ENCODE measurements around the gene GRIK1.

GRIK1 gene

DNA sequence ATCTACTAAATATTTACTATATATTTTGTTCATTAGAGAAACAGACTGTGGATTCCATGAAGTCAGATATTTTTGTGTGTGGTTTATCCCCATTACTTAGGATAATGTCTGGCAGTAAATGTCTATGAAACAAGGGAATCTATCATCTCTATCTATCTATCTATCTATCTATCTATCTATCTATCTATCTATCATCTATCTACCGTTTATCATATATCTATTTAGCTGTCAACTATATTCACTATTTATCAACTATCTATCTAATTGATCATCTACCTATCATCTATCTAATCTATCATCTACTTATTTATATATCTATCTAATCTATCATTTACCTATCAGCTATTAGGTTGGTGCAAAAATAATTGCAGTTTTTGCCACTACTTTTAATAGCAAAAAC is 255.7 kb downstream of the GRIK1 start:
- Histone ChIP-seq H3K4me1 (ENCODE audit: control insufficient read depth, insufficient read depth, low read length) (no peaks in the 10 kb centered on the region), H3K36me3 (ENCODE audit: control insufficient read depth in 2 of 2, insufficient read depth in 1 of 2, low read length in 2 of 2) (no peaks in the 10 kb centered on the region), H3K27ac (ENCODE audit: extremely low read depth, low read depth, low read length) (no peak overlapping the region), H3K9me3 (ENCODE audit: control insufficient read depth, insufficient read depth, low read depth, low read length) (no peaks in the 10 kb centered on the region), H3K4me3 (ENCODE audit: low read depth, low read length) (no peak overlapping the region)
- POLR2A ChIA-PET: no interaction called here
- TF ChIP-seq SETDB1 (IDR thresholded peaks at IDR 0.05; ENCODE audit: insufficient read length, low read length) (no peak), ZNF157 (tag by site-specific recombination; IDR thresholded peaks at IDR 0.05) (no peak), ZNF335 (tag by site-specific recombination; conservative IDR thresholded peaks at IDR 0.05) (no peak), ZNF174 (tag by site-specific recombination; IDR thresholded peaks at IDR 0.05) (no peak), BCL11B (tag by site-specific recombination; IDR thresholded peaks at IDR 0.05; ENCODE audit: low read depth) (no peak), ZNF394 (tag by site-specific recombination; IDR thresholded peaks at IDR 0.05; ENCODE audit: borderline replicate concordance) (no peak), ZSCAN30 (tag by site-specific recombination; IDR thresholded peaks at IDR 0.05) (no peak), ZBTB17 (tag by site-specific recombination; IDR thresholded peaks at IDR 0.05) (no peak), ZNF16 (tag by site-specific recombination; IDR thresholded peaks at IDR 0.05; ENCODE audit: low read depth) (no peak), OSR2 (tag by site-specific recombination; IDR thresholded peaks at IDR 0.05) (no peak), ZNF391 (tag by site-specific recombination; IDR thresholded peaks at IDR 0.05; ENCODE audit: borderline replicate concordance, low read depth) (no peak), ZNF629 (tag by site-specific recombination; IDR thresholded peaks at IDR 0.05) (no peak)
- TF ChIP-seq, protein P1, sequence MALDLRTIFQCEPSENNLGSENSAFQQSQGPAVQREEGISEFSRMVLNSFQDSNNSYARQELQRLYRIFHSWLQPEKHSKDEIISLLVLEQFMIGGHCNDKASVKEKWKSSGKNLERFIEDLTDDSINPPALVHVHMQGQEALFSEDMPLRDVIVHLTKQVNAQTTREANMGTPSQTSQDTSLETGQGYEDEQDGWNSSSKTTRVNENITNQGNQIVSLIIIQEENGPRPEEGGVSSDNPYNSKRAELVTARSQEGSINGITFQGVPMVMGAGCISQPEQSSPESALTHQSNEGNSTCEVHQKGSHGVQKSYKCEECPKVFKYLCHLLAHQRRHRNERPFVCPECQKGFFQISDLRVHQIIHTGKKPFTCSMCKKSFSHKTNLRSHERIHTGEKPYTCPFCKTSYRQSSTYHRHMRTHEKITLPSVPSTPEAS (tag by site-specific recombination; IDR thresholded peaks at IDR 0.05): no peak
- CTCF ChIA-PET: no interaction called here

DNA sequence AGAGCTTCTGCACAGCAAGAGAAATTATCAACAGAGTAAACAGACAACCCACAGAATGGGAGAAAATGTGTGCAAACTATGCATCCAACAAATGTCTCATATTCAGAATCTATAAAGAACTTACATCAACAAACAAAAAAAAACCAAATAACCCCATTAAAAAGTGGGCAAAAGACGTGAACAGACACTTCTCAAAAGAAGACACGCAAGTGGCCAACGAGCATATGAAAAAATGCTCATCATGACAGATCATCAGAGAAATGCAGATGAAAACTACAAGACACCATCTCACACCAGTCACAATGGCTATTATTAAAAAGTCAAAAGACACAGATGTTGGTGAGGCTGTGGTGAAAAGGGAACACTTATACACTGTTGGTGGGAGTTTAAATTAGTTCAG is 257.0 kb downstream of the GRIK1 start:
- no peaks in the 10 kb centered on the region for H3K4me1 ChIP-seq (ENCODE audit: control insufficient read depth, insufficient read depth, low read length)
- no peaks in the 10 kb centered on the region for H3K36me3 ChIP-seq (ENCODE audit: control insufficient read depth in 2 of 2, insufficient read depth in 1 of 2, low read length in 2 of 2)
- TF ChIP-seq GFI1B (tag by site-specific recombination; IDR thresholded peaks at IDR 0.05): no peak
- TF ChIP-seq ZNF202 (tag by site-specific recombination; IDR thresholded peaks at IDR 0.05; ENCODE audit: borderline replicate concordance): no peak
- TF ChIP-seq ZNF350 (tag by site-specific recombination; IDR thresholded peaks at IDR 0.05): no peak
- TF ChIP-seq ZNF37A (tag by site-specific recombination; IDR thresholded peaks at IDR 0.05): no peak
- TF ChIP-seq, protein P2, sequence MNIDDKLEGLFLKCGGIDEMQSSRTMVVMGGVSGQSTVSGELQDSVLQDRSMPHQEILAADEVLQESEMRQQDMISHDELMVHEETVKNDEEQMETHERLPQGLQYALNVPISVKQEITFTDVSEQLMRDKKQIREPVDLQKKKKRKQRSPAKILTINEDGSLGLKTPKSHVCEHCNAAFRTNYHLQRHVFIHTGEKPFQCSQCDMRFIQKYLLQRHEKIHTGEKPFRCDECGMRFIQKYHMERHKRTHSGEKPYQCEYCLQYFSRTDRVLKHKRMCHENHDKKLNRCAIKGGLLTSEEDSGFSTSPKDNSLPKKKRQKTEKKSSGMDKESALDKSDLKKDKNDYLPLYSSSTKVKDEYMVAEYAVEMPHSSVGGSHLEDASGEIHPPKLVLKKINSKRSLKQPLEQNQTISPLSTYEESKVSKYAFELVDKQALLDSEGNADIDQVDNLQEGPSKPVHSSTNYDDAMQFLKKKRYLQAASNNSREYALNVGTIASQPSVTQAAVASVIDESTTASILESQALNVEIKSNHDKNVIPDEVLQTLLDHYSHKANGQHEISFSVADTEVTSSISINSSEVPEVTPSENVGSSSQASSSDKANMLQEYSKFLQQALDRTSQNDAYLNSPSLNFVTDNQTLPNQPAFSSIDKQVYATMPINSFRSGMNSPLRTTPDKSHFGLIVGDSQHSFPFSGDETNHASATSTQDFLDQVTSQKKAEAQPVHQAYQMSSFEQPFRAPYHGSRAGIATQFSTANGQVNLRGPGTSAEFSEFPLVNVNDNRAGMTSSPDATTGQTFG (tag by site-specific recombination; IDR thresholded peaks at IDR 0.05; ENCODE audit: borderline replicate concordance): no peak
- TF ChIP-seq KLF8 (tag by site-specific recombination; IDR thresholded peaks at IDR 0.05): no peak
- TF ChIP-seq KLF9 (tag by site-specific recombination; IDR thresholded peaks at IDR 0.05; ENCODE audit: low read depth): no peak
- TF ChIP-seq, protein P3, sequence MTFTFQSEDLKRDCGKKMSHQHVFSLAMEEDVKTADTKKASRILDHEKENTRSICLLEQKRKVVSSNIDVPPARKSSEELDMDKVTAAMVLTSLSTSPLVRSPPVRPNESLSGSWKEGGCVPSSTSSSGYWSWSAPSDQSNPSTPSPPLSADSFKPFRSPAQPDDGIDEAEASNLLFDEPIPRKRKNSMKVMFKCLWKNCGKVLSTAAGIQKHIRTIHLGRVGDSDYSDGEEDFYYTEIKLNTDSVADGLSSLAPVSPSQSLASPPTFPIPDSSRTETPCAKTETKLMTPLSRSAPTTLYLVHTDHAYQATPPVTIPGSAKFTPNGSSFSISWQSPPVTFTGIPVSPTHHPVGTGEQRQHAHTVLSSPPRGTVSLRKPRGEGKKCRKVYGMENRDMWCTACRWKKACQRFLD (tag by site-specific recombination; IDR thresholded peaks at IDR 0.05): no peak
- TF ChIP-seq ZNF174 (tag by site-specific recombination; IDR thresholded peaks at IDR 0.05): no peak
- TF ChIP-seq ZNF555 (tag by site-specific recombination; conservative IDR thresholded peaks at IDR 0.05): no peak
- TF ChIP-seq TRIM28 (IDR thresholded peaks at IDR 0.05; ENCODE audit: borderline replicate concordance, low read length): no peak
- TF ChIP-seq ZNF354C (tag by site-specific recombination; IDR thresholded peaks at IDR 0.05; ENCODE audit: borderline replicate concordance, low read depth): no peak
- ChIA-PET POLR2A (no interaction called here), CTCF (no interaction called here)
- H3K9me3 ChIP-seq (ENCODE audit: control insufficient read depth, insufficient read depth, low read depth, low read length): no peaks in the 10 kb centered on the region
- H3K27ac ChIP-seq (ENCODE audit: extremely low read depth, low read depth, low read length): no peak overlapping the region
- no peak overlapping the region for H3K4me3 ChIP-seq (ENCODE audit: low read depth, low read length)
